ENCODE measurements around the gene EIF4EBP2. TPM values are rescaled to one million over a fixed set of nuclear protein-coding genes. Genes with fewer than 3 reads are reported as not detected.

EIF4EBP2 gene
- total and polyA plus RNA-seq, 2 experiments from 2014 or later = 42.0 to 131 TPM

DNA sequence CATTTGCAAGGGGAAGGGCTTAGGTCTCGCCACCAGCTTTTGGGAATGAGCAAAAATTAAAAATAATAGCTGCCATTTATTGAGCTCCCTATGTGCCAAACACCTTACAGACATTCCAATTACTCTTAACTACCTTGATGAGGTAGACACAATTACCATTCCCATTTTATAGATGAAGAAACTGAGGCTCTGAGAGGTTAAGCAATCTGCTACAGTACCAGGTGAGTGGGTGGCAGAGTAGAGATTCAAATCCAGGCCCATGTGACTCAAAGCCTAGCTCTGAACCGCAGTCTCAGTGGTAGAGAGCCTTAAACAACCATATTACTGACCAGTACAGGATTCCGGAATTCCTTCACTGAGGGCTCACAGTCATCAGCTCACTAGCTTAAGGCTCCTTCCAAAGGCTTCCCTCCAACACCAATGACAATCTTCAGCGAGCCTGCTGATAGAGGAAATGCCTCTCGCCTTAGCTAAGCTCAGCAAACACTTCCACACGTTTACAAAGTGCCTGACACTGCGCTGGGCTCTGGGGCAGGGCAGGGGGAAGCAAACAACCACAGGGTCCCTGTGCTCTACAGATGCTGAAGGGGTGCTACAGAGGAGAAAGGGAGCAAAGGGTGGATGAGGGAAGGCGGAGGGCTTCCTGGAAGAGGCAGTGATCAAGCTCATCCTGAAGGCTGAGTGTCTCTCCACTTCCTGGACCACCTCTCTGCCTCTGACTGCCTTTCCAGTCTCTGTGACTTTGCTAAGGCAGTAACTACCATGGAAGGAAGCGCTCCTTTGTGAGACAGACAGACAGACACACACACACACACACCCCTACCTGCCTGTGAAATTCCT lies 28.9 kb upstream of the EIF4EBP2 start:
- H3K27ac Mint-ChIP-seq = no peak overlapping the region
- Histone ChIP-seq H2AFZ (no peak overlapping the region), H3K27me3 (ENCODE audit: insufficient read depth) (no peaks in the 10 kb centered on the region), H3K4me2 (no peak overlapping the region), H3K79me2 (replicated peaks; ENCODE audit: insufficient read depth) (peaks cover 21% of the 10 kb centered on the region), H3K9me2 (ENCODE audit: insufficient read depth) (no peaks in the 10 kb centered on the region), H4K20me1 (replicated peaks; ENCODE audit: insufficient read depth) (peaks cover 8% of the 10 kb centered on the region; the same call in 1 of the 2 replicates), H3K4me3 (no peak overlapping the region), H3K36me3 (ENCODE audit: insufficient read depth) (no peaks in the 10 kb centered on the region; the same call in 1 of the 2 replicates), H3K4me1 (ENCODE audit: insufficient read depth) (peaks cover 2% of the 10 kb centered on the region; the same call in 1 of the 2 replicates), H3K27ac (ENCODE audit: low read depth) (no peak overlapping the region), H3F3A (replicated peaks; ENCODE audit: low read depth) (no peaks in the 10 kb centered on the region)
- peaks cover 2% of the 10 kb centered on the region; the same call in 1 of the 3 replicates for H3K9me3 Mint-ChIP-seq
- H3K4me1 Mint-ChIP-seq = peaks cover 17% of the 10 kb centered on the region
- TF ChIP-seq ZNF331 (CRISPR knock-in tag; IDR thresholded peaks at IDR 0.05; ENCODE audit: low read depth) (no peak), CREB1 (CRISPR knock-in tag; IDR thresholded peaks at IDR 0.05; ENCODE audit: low read depth) (no peak), STAT1 (IDR thresholded peaks at IDR 0.05; ENCODE audit: unreplicated experiment) (no peak), JUNB (IDR thresholded peaks at IDR 0.05; ENCODE audit: unreplicated experiment) (no peak), ZNF114 (CRISPR knock-in tag; IDR thresholded peaks at IDR 0.05) (no peak), NANOG (IDR thresholded peaks at IDR 0.05; ENCODE audit: borderline replicate concordance) (no peak)
- TF ChIP-seq, protein P1, sequence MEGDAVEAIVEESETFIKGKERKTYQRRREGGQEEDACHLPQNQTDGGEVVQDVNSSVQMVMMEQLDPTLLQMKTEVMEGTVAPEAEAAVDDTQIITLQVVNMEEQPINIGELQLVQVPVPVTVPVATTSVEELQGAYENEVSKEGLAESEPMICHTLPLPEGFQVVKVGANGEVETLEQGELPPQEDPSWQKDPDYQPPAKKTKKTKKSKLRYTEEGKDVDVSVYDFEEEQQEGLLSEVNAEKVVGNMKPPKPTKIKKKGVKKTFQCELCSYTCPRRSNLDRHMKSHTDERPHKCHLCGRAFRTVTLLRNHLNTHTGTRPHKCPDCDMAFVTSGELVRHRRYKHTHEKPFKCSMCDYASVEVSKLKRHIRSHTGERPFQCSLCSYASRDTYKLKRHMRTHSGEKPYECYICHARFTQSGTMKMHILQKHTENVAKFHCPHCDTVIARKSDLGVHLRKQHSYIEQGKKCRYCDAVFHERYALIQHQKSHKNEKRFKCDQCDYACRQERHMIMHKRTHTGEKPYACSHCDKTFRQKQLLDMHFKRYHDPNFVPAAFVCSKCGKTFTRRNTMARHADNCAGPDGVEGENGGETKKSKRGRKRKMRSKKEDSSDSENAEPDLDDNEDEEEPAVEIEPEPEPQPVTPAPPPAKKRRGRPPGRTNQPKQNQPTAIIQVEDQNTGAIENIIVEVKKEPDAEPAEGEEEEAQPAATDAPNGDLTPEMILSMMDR (conservative IDR thresholded peaks at IDR 0.05; ENCODE audit: low read depth in 2 of 2) = no peak
- TF ChIP-seq, protein P2, sequence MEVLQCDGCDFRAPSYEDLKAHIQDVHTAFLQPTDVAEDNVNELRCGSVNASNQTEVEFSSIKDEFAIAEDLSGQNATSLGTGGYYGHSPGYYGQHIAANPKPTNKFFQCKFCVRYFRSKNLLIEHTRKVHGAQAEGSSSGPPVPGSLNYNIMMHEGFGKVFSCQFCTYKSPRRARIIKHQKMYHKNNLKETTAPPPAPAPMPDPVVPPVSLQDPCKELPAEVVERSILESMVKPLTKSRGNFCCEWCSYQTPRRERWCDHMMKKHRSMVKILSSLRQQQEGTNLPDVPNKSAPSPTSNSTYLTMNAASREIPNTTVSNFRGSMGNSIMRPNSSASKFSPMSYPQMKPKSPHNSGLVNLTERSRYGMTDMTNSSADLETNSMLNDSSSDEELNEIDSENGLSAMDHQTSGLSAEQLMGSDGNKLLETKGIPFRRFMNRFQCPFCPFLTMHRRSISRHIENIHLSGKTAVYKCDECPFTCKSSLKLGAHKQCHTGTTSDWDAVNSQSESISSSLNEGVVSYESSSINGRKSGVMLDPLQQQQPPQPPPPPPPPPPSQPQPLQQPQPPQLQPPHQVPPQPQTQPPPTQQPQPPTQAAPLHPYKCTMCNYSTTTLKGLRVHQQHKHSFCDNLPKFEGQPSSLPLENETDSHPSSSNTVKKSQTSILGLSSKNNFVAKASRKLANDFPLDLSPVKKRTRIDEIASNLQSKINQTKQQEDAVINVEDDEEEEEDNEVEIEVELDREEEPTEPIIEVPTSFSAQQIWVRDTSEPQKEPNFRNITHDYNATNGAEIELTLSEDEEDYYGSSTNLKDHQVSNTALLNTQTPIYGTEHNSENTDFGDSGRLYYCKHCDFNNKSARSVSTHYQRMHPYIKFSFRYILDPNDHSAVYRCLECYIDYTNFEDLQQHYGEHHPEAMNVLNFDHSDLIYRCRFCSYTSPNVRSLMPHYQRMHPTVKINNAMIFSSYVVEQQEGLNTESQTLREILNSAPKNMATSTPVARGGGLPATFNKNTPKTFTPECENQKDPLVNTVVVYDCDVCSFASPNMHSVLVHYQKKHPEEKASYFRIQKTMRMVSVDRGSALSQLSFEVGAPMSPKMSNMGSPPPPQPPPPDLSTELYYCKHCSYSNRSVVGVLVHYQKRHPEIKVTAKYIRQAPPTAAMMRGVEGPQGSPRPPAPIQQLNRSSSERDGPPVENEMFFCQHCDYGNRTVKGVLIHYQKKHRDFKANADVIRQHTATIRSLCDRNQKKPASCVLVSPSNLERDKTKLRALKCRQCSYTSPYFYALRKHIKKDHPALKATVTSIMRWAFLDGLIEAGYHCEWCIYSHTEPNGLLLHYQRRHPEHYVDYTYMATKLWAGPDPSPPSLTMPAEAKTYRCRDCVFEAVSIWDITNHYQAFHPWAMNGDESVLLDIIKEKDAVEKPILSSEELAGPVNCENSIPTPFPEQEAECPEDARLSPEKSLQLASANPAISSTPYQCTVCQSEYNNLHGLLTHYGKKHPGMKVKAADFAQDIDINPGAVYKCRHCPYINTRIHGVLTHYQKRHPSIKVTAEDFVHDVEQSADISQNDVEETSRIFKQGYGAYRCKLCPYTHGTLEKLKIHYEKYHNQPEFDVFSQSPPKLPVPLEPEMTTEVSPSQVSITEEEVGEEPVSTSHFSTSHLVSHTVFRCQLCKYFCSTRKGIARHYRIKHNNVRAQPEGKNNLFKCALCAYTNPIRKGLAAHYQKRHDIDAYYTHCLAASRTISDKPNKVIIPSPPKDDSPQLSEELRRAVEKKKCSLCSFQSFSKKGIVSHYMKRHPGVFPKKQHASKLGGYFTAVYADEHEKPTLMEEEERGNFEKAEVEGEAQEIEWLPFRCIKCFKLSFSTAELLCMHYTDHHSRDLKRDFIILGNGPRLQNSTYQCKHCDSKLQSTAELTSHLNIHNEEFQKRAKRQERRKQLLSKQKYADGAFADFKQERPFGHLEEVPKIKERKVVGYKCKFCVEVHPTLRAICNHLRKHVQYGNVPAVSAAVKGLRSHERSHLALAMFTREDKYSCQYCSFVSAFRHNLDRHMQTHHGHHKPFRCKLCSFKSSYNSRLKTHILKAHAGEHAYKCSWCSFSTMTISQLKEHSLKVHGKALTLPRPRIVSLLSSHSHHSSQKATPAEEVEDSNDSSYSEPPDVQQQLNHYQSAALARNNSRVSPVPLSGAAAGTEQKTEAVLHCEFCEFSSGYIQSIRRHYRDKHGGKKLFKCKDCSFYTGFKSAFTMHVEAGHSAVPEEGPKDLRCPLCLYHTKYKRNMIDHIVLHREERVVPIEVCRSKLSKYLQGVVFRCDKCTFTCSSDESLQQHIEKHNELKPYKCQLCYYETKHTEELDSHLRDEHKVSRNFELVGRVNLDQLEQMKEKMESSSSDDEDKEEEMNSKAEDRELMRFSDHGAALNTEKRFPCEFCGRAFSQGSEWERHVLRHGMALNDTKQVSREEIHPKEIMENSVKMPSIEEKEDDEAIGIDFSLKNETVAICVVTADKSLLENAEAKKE (CRISPR knock-in tag; IDR thresholded peaks at IDR 0.05) = no peak
- DNase-seq (ENCODE audit: low spot score) (no peak), ATAC-seq (no peak)
- no peak overlapping the region for H3K4me3 Mint-ChIP-seq
- H3K36me3 Mint-ChIP-seq (ENCODE audit: low read depth) = peaks cover 30% of the 10 kb centered on the region; the same call in 2 of the 3 replicates
- peaks cover 5% of the 10 kb centered on the region for H3K27me3 Mint-ChIP-seq (ENCODE audit: insufficient read depth, low read depth, poor library complexity)
